Nephron (organoid): ENCODE results near the gene PLA2G2A.
"Not testable (repeated sequence)": the region's sequence is repeated elsewhere in the genome, so short reads cannot be mapped to it uniquely, and the experiment has no call there.

ENCODE experiments used
- H3K27ac Mint-ChIP-seq, 3 experiments: 2 replicates each; pipeline ENCODE4 v1.8.0; 2020; ENCODE audit warnings: mixed read lengths in 3 of 3, mild to moderate bottlenecking in 2 of 3, moderate library complexity in 1 of 3
- H3K27me3 Mint-ChIP-seq: 2 replicates; pipeline ENCODE4 v1.8.0; 2021; ENCODE audit warnings: low read depth, mild to moderate bottlenecking, moderate library complexity, mixed read lengths
- H3K36me3 Mint-ChIP-seq: 2 replicates; pipeline ENCODE4 v1.8.0; 2020; ENCODE audit warnings: low read depth, mixed read lengths
- H3K4me1 Mint-ChIP-seq: 2 replicates; pipeline ENCODE4 v1.8.0; 2020; ENCODE audit warnings: mixed read lengths
- H3K4me3 Mint-ChIP-seq, 3 experiments: 2 replicates each; pipeline ENCODE4 v1.8.0; 2020; ENCODE audit warnings: mild to moderate bottlenecking in 3 of 3, mixed read lengths in 3 of 3, moderate library complexity in 2 of 3
- H3K9me3 Mint-ChIP-seq: 2 replicates; pipeline ENCODE4 v1.8.0; 2020; ENCODE audit warnings: mixed read lengths
- TF ChIP-seq, protein P1 (sequence below), 3 experiments: fragments of 200-600 bp; sonication (generic); IDR thresholded peaks; one replicate each; pipeline ENCODE4 v1.5.0; 2021; ENCODE audit warnings: antibody characterized with exemption in 3 of 3; ENCODE audit not compliant: unreplicated experiment in 3 of 3

Gene PLA2G2A

GRCh38 chr1:19932866-19933265, 46.6 kb downstream of the PLA2G2A start:
- Mint-ChIP-seq H3K4me1 (no peaks in the 10 kb centered on the region), H3K27ac (no peak overlapping the region), H3K36me3 (peaks cover 5% of the 10 kb centered on the region), H3K27me3 (peaks cover 10% of the 10 kb centered on the region), H3K9me3 (peaks cover 22% of the 10 kb centered on the region), H3K4me3 (no peak overlapping the region)
- TF ChIP-seq, protein P1, sequence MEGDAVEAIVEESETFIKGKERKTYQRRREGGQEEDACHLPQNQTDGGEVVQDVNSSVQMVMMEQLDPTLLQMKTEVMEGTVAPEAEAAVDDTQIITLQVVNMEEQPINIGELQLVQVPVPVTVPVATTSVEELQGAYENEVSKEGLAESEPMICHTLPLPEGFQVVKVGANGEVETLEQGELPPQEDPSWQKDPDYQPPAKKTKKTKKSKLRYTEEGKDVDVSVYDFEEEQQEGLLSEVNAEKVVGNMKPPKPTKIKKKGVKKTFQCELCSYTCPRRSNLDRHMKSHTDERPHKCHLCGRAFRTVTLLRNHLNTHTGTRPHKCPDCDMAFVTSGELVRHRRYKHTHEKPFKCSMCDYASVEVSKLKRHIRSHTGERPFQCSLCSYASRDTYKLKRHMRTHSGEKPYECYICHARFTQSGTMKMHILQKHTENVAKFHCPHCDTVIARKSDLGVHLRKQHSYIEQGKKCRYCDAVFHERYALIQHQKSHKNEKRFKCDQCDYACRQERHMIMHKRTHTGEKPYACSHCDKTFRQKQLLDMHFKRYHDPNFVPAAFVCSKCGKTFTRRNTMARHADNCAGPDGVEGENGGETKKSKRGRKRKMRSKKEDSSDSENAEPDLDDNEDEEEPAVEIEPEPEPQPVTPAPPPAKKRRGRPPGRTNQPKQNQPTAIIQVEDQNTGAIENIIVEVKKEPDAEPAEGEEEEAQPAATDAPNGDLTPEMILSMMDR (IDR thresholded peaks at IDR 0.05; ENCODE audit: unreplicated experiment in 3 of 3) = no peak

GRCh38 chr1:19927130-19927421, 52.3 kb downstream of the PLA2G2A start:
- H3K4me1 Mint-ChIP-seq, H3K27me3 Mint-ChIP-seq, H3K27ac Mint-ChIP-seq, H3K36me3 Mint-ChIP-seq, H3K4me3 Mint-ChIP-seq: not testable (repeated sequence)
- peaks cover 10% of the 10 kb centered on the region for H3K9me3 Mint-ChIP-seq

DNA sequence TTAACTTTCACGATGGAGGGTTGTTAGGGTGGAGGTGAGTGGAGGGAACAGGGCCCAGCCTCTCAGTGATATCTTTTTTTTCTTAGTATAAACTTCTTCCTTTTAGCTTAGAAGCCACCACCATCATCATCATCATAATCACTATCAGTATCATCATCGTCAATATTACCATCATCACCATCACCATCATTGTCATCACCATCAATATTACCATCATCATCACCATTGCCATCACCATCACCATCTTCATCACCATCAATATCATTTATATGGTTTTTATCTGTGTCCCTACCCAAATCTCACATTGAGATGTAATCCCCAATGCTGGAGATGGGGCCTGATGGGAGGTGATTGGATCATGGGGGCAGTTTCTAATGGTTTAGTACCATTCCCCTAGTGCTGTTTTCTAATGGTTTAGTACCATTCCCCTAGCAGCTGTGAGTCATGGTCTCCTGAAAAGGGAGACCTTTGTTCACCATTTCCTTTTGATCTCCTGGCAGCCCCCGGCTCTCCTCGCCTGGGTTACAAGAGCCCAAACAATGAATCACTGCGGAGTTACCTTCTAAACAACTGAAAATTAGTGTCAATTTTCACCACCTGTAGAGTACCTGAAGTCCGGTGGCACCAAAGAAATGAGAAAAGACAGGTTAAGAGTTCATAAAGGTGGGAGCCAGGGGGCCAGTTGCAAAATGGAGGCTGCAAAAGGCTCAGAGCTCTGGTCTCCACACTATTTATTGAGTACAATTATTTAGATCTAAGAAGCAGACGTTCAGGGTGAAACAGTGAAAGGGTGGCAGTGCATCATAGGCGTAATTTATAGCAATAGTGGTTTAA, 52.9 kb downstream of the PLA2G2A start:
- H3K4me1 Mint-ChIP-seq = no peaks in the 10 kb centered on the region
- H3K36me3 Mint-ChIP-seq = no peaks in the 10 kb centered on the region
- H3K27me3 Mint-ChIP-seq = no peaks in the 10 kb centered on the region
- H3K9me3 Mint-ChIP-seq = peaks cover 7% of the 10 kb centered on the region
- no peak overlapping the region for H3K27ac Mint-ChIP-seq
- no peak overlapping the region for H3K4me3 Mint-ChIP-seq
- TF ChIP-seq, protein P1 (IDR thresholded peaks at IDR 0.05; ENCODE audit: unreplicated experiment in 3 of 3) = no peak
